ENCODE data around the gene NPNT.

DNA sequence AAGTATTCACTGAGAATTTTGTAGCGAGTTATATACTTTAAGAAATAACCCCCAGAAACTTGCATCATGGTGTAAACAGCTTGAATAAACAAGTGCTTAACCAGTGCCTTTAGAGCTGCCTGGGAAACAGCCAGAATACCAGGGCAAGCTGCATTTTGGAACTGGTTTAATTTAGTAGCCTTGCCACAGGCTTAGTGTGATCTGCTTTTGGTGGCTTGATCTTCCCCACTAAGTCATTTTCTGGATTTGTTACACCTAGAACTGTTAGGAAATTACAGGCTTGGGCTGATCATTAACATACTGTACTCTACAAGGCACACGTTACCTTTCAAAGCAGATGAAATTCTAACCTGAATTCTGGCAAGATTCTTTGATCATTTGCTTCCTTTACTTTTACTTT is 35.4 kb downstream of the NPNT start:
- TF ChIP-seq EZH2 (IDR thresholded peaks at IDR 0.05; ENCODE audit: insufficient read depth, low read length) (no peak), CTCF (IDR thresholded peaks at IDR 0.05; ENCODE audit: insufficient read depth, low read depth, low read length) (no peak)
